Neural progenitor cell (in vitro differentiated cells): ENCODE results near the gene PDGFD.

ENCODE experiments used
- CTCF ChIP-seq: fragments of 200-600 bp; sonication (generic); IDR thresholded peaks from 2 replicates; pipeline ENCODE4 v1.5.1; 2017; ENCODE audit warnings: antibody characterized with exemption, mild to moderate bottlenecking
- EZH2phosphoT487 ChIP-seq: fragments of 200-600 bp; sonication (generic); IDR thresholded peaks from 2 replicates; pipeline ENCODE4 v1.6.1; 2017; ENCODE audit warnings: antibody characterized with exemption

- TF ChIP-seq CTCF (no peak), EZH2phosphoT487 (no peak)
These were observed 73.2 kb downstream of the PDGFD start for GRCh38 chr11:104090767-104091166.
